ENCODE measurements around the gene HAUS1. TPM values are rescaled to one million over a fixed set of nuclear protein-coding genes. Genes with fewer than 3 reads are reported as not detected.
"Not testable (repeated sequence)": the region's sequence is repeated elsewhere in the genome, so short reads cannot be mapped to it uniquely, and the experiment has no call there.

Gene HAUS1
- total RNA-seq, 1 experiment from 2014 or later: 29.5 TPM

- POLR2A ChIA-PET: no interaction called here
- no peaks in the 10 kb centered on the region for H3K9me3 Mint-ChIP-seq (ENCODE audit: unreplicated experiment)
- no peak overlapping the region for H3K4me3 Mint-ChIP-seq (ENCODE audit: unreplicated experiment)
These were observed 24.0 kb upstream of the HAUS1 start for GRCh38 chr18:46080156-46080555.

GRCh38 chr18:46084431-46084830 lies 19.8 kb upstream of the HAUS1 start:
- H3K4me3 Mint-ChIP-seq (ENCODE audit: unreplicated experiment): no peak overlapping the region
- BruUV-seq (replicated peaks): no TSS peak
- H3K27me3 Mint-ChIP-seq (ENCODE audit: insufficient read depth, unreplicated experiment): no peaks in the 10 kb centered on the region
- peaks cover 3% of the 10 kb centered on the region; the same call in 1 of the 2 replicates for H3K36me3 ChIP-seq (ENCODE audit: control insufficient read depth, insufficient read depth, low read length)
- H3K9me3 Mint-ChIP-seq (ENCODE audit: unreplicated experiment): no peaks in the 10 kb centered on the region
- no peaks in the 10 kb centered on the region for H3K27me3 ChIP-seq (replicated peaks; ENCODE audit: control insufficient read depth, insufficient read depth, low read length)
- H3K4me1 ChIP-seq: peaks cover 22% of the 10 kb centered on the region
- DNase-seq: no peak
- intact Hi-C loops (cut with micrococcal nuclease; ENCODE audit: unreplicated experiment): no loop called here
- peaks cover 7% of the 10 kb centered on the region for H3K4me1 Mint-ChIP-seq (ENCODE audit: low read depth, unreplicated experiment)
- peaks cover 81% of the 10 kb centered on the region for H3K36me3 Mint-ChIP-seq (ENCODE audit: insufficient read depth, unreplicated experiment)
- H3K9me3 ChIP-seq: no peaks in the 10 kb centered on the region
- POLR2A ChIA-PET: no interaction called here
- no peak overlapping the region for H3K4me3 ChIP-seq (ENCODE audit: low read depth, low read length)
- CTCF ChIA-PET: no interaction called here
- H3K27ac Mint-ChIP-seq (ENCODE audit: unreplicated experiment): no peak overlapping the region
- no peak for TF ChIP-seq CTCF (IDR thresholded peaks at IDR 0.05; ENCODE audit: insufficient read depth in 1 of 2, low read depth in 1 of 2, low read length in 1 of 2, severe bottlenecking in 1 of 2, unreplicated experiment in 1 of 2)

More at GRCh38 chr18:46080156-46080555, 24.0 kb upstream of the HAUS1 start:
- Histone ChIP-seq H3K4me3 (ENCODE audit: low read depth, low read length) (no peak overlapping the region), H3K27me3 (replicated peaks; ENCODE audit: control insufficient read depth, insufficient read depth, low read length) (no peaks in the 10 kb centered on the region), H3K9me3 (no peaks in the 10 kb centered on the region), H3K4me1 (peaks cover 7% of the 10 kb centered on the region), H3K36me3 (ENCODE audit: control insufficient read depth, insufficient read depth, low read length) (no peaks in the 10 kb centered on the region)
- TF ChIP-seq CTCF (IDR thresholded peaks at IDR 0.05; ENCODE audit: insufficient read depth in 1 of 2, low read depth in 1 of 2, low read length in 1 of 2, severe bottlenecking in 1 of 2, unreplicated experiment in 1 of 2): no peak
- Mint-ChIP-seq H3K4me1 (ENCODE audit: low read depth, unreplicated experiment) (no peaks in the 10 kb centered on the region), H3K27ac (ENCODE audit: unreplicated experiment) (no peak overlapping the region), H3K36me3 (ENCODE audit: insufficient read depth, unreplicated experiment) (peaks cover 58% of the 10 kb centered on the region), H3K27me3 (ENCODE audit: insufficient read depth, unreplicated experiment) (no peaks in the 10 kb centered on the region)
- CTCF ChIA-PET: no interaction called here
- no peak for DNase-seq
- no TSS peak for BruUV-seq (replicated peaks)
- intact Hi-C loops (cut with micrococcal nuclease; ENCODE audit: unreplicated experiment): no loop called here

GRCh38 chr18:46088501-46088900 lies 15.7 kb upstream of the HAUS1 start:
- peaks cover 12% of the 10 kb centered on the region for H3K4me1 Mint-ChIP-seq (ENCODE audit: low read depth, unreplicated experiment)
- H3K4me3 ChIP-seq (ENCODE audit: low read depth, low read length); H3K9me3 ChIP-seq; POLR2A ChIA-PET; H3K27me3 ChIP-seq (replicated peaks; ENCODE audit: control insufficient read depth, insufficient read depth, low read length); H3K9me3 Mint-ChIP-seq (ENCODE audit: unreplicated experiment); BruUV-seq (replicated peaks); H3K27me3 Mint-ChIP-seq (ENCODE audit: insufficient read depth, unreplicated experiment); CTCF ChIA-PET; H3K36me3 ChIP-seq (ENCODE audit: control insufficient read depth, insufficient read depth, low read length): not testable (repeated sequence)
- peak overlapping the region; percentile 88 for H3K27ac Mint-ChIP-seq (ENCODE audit: unreplicated experiment)
- H3K4me1 ChIP-seq: peaks cover 33% of the 10 kb centered on the region
- intact Hi-C loops (cut with micrococcal nuclease; ENCODE audit: unreplicated experiment): loop anchor here (1.0 kb wide), 1 partner anchor 36 kb away; no protein-coding TSS in a partner anchor
- peak overlapping the region; percentile 64 for H3K4me3 Mint-ChIP-seq (ENCODE audit: unreplicated experiment)
- peaks cover 80% of the 10 kb centered on the region for H3K36me3 Mint-ChIP-seq (ENCODE audit: insufficient read depth, unreplicated experiment)
- DNase-seq: peak; percentile 85 to 90

GRCh38 chr18:46095532-46095931 lies 8.7 kb upstream of the HAUS1 start:
- Histone ChIP-seq H3K4me3 (ENCODE audit: low read depth, low read length) (no peak overlapping the region), H3K4me1 (peaks cover under 1% of the 10 kb centered on the region; the same call in 1 of the 2 replicates), H3K9me3 (no peaks in the 10 kb centered on the region), H3K27me3 (replicated peaks; ENCODE audit: control insufficient read depth, insufficient read depth, low read length) (no peaks in the 10 kb centered on the region), H3K36me3 (ENCODE audit: control insufficient read depth, insufficient read depth, low read length) (no peaks in the 10 kb centered on the region)
- no peak for TF ChIP-seq CTCF (IDR thresholded peaks at IDR 0.05; ENCODE audit: insufficient read depth in 1 of 2, low read depth in 1 of 2, low read length in 1 of 2, severe bottlenecking in 1 of 2, unreplicated experiment in 1 of 2)
- H3K9me3 Mint-ChIP-seq (ENCODE audit: unreplicated experiment): no peaks in the 10 kb centered on the region
- BruUV-seq (replicated peaks): no TSS peak
- peaks cover 5% of the 10 kb centered on the region for H3K4me1 Mint-ChIP-seq (ENCODE audit: low read depth, unreplicated experiment)
- H3K27me3 Mint-ChIP-seq (ENCODE audit: insufficient read depth, unreplicated experiment): no peaks in the 10 kb centered on the region
- no peak for DNase-seq
- no peak overlapping the region for H3K27ac Mint-ChIP-seq (ENCODE audit: unreplicated experiment)
- ChIA-PET CTCF (no interaction called here), POLR2A (no interaction called here)
- peaks cover 37% of the 10 kb centered on the region for H3K36me3 Mint-ChIP-seq (ENCODE audit: insufficient read depth, unreplicated experiment)
- intact Hi-C loops (cut with micrococcal nuclease; ENCODE audit: unreplicated experiment): no loop called here
- H3K4me3 Mint-ChIP-seq (ENCODE audit: unreplicated experiment): no peak overlapping the region
